Measurements from ENCODE around the gene VAMP1. TPM values are rescaled to one million over a fixed set of nuclear protein-coding genes. Genes with fewer than 3 reads are reported as not detected.
"Not testable (repeated sequence)": the region's sequence is repeated elsewhere in the genome, so short reads cannot be mapped to it uniquely, and the experiment has no call there.

The VAMP1 gene
- total RNA-seq, 1 experiment from 2014 or later = 9.1 TPM

GRCh38 chr12:6468283-6468575 lies 2.2 kb downstream of the VAMP1 start:
- ChIA-PET CTCF (interaction anchor here (0.5 kb wide), 2 partner anchors 9 to 95 kb away, joined by 3 to 11 read pairs; no protein-coding TSS in a partner anchor), POLR2A (ENCODE audit: unreplicated experiment) (no interaction called here)
- no peak overlapping the region for H3K4me2 ChIP-seq
- no peak overlapping the region for H3K27ac ChIP-seq
- no peaks in the 10 kb centered on the region for H3K27me3 ChIP-seq (ENCODE audit: insufficient read depth, low read depth)
- intact Hi-C loops (cut with micrococcal nuclease; ENCODE audit: unreplicated experiment) = loop anchor here (5.0 kb wide), 2 partner anchors 146 to 271 kb away; no protein-coding TSS in a partner anchor
- H4K20me1 ChIP-seq (ENCODE audit: insufficient read depth) = no peaks in the 10 kb centered on the region
- no peaks in the 10 kb centered on the region for H3K36me3 ChIP-seq (ENCODE audit: low read depth)
- no peaks in the 10 kb centered on the region; the same call in 1 of the 2 replicates for H3K79me2 ChIP-seq (ENCODE audit: low read depth)
- H2AFZ ChIP-seq = no peak overlapping the region
- no peak for DNase-seq
- peaks cover 12% of the 10 kb centered on the region for H3F3A ChIP-seq (ENCODE audit: insufficient read depth, low read depth)
- H3K9me2 ChIP-seq (ENCODE audit: insufficient read depth) = no peaks in the 10 kb centered on the region
- TF ChIP-seq CTCF (conservative IDR thresholded peaks at IDR 0.05) = no peak
- TF ChIP-seq EZH2 (IDR thresholded peaks at IDR 0.05; ENCODE audit: low read depth) = no peak
- no peaks in the 10 kb centered on the region for H3K9me3 ChIP-seq (ENCODE audit: insufficient read depth, low read depth)
- BruUV-seq (replicated peaks) = no TSS peak
- H3K4me3 ChIP-seq = no peak overlapping the region
- H3K4me1 ChIP-seq (replicated peaks; ENCODE audit: insufficient read depth) = peaks cover 15% of the 10 kb centered on the region

GRCh38 chr12:6467571-6468282 lies 2.8 kb downstream of the VAMP1 start:
- BruUV-seq (replicated peaks); H3K79me2 ChIP-seq (ENCODE audit: low read depth); H2AFZ ChIP-seq; DNase-seq; H3K9me2 ChIP-seq (ENCODE audit: insufficient read depth); H3K4me2 ChIP-seq; H3K27ac ChIP-seq; H3K4me3 ChIP-seq; H3K36me3 ChIP-seq (ENCODE audit: low read depth); H3K9me3 ChIP-seq (ENCODE audit: insufficient read depth, low read depth); H4K20me1 ChIP-seq (ENCODE audit: insufficient read depth); POLR2A ChIA-PET (ENCODE audit: unreplicated experiment); H3K27me3 ChIP-seq (ENCODE audit: insufficient read depth, low read depth): not testable (repeated sequence)
- intact Hi-C loops (cut with micrococcal nuclease; ENCODE audit: unreplicated experiment) = loop anchor here (5.0 kb wide), 2 partner anchors 145 to 270 kb away; no protein-coding TSS in a partner anchor
- Histone ChIP-seq H3F3A (ENCODE audit: insufficient read depth, low read depth) (peaks cover 12% of the 10 kb centered on the region), H3K4me1 (replicated peaks; ENCODE audit: insufficient read depth) (peaks cover 15% of the 10 kb centered on the region)
- CTCF ChIA-PET = interaction anchor here (0.5 kb wide), 2 partner anchors 10 to 96 kb away, joined by 3 to 11 read pairs; no protein-coding TSS in a partner anchor

GRCh38 chr12:6466751-6467150 lies 3.7 kb downstream of the VAMP1 start:
- not testable (repeated sequence) for H4K20me1 ChIP-seq (ENCODE audit: insufficient read depth); H3K9me2 ChIP-seq (ENCODE audit: insufficient read depth); H3K27me3 ChIP-seq (ENCODE audit: insufficient read depth, low read depth); H3F3A ChIP-seq (ENCODE audit: insufficient read depth, low read depth); BruUV-seq (replicated peaks); H2AFZ ChIP-seq; H3K4me2 ChIP-seq; DNase-seq; H3K36me3 ChIP-seq (ENCODE audit: low read depth); H3K9me3 ChIP-seq (ENCODE audit: insufficient read depth, low read depth); H3K79me2 ChIP-seq (ENCODE audit: low read depth); H3K27ac ChIP-seq; H3K4me3 ChIP-seq
- POLR2A ChIA-PET (ENCODE audit: unreplicated experiment) = interaction anchor here (0.5 kb wide), 1 partner anchor 67 kb away, joined by 5 read pairs; the partner anchor contains the start of gene GAPDH
- H3K4me1 ChIP-seq (replicated peaks; ENCODE audit: insufficient read depth) = peaks cover 15% of the 10 kb centered on the region
- CTCF ChIA-PET = interaction anchor here (2.1 kb wide), 1 partner anchor 42 kb away, joined by 24 read pairs; no protein-coding TSS in a partner anchor
- intact Hi-C loops (cut with micrococcal nuclease; ENCODE audit: unreplicated experiment) = loop anchor here (5.0 kb wide), 2 partner anchors 144 to 269 kb away; no protein-coding TSS in a partner anchor

GRCh38 chr12:6466184-6466573 lies 4.3 kb downstream of the VAMP1 start:
- no peak for DNase-seq
- H3K4me2 ChIP-seq = no peak overlapping the region
- H3K36me3 ChIP-seq (ENCODE audit: low read depth) = no peaks in the 10 kb centered on the region
- peaks cover 6% of the 10 kb centered on the region; the same call in 1 of the 2 replicates for H3F3A ChIP-seq (ENCODE audit: insufficient read depth, low read depth)
- POLR2A ChIA-PET (ENCODE audit: unreplicated experiment) = interaction anchor here (0.5 to 1.5 kb wide), 2 partner anchors 68 to 95 kb away, joined by 4 to 5 read pairs; partner anchors contain the start of gene GAPDH
- no peak overlapping the region for H3K4me3 ChIP-seq
- no peaks in the 10 kb centered on the region for H3K9me3 ChIP-seq (ENCODE audit: insufficient read depth, low read depth)
- CTCF ChIA-PET = interaction anchor here (0.6 to 2.1 kb wide), 6 partner anchors 42 to 478 kb away, joined by 3 to 24 read pairs (median 4); no protein-coding TSS in a partner anchor
- intact Hi-C loops (cut with micrococcal nuclease; ENCODE audit: unreplicated experiment) = loop anchor here (5.0 kb wide), 2 partner anchors 144 to 269 kb away; no protein-coding TSS in a partner anchor
- no peak for TF ChIP-seq EZH2 (IDR thresholded peaks at IDR 0.05; ENCODE audit: low read depth)
- no peak for TF ChIP-seq CTCF (conservative IDR thresholded peaks at IDR 0.05)
- no peaks in the 10 kb centered on the region for H4K20me1 ChIP-seq (ENCODE audit: insufficient read depth)
- no peak overlapping the region for H2AFZ ChIP-seq
- H3K27ac ChIP-seq = no peak overlapping the region
- peaks cover 12% of the 10 kb centered on the region for H3K4me1 ChIP-seq (replicated peaks; ENCODE audit: insufficient read depth)
- H3K9me2 ChIP-seq (ENCODE audit: insufficient read depth) = no peaks in the 10 kb centered on the region
- BruUV-seq (replicated peaks) = no TSS peak
- H3K27me3 ChIP-seq (ENCODE audit: insufficient read depth, low read depth) = no peaks in the 10 kb centered on the region
- no peaks in the 10 kb centered on the region; the same call in 1 of the 2 replicates for H3K79me2 ChIP-seq (ENCODE audit: low read depth)
